Cardiac fibroblast (primary cell): ENCODE data around the gene GLT8D2.
A peak's percentile ranks its signal among the peaks of the same experiment; 100 is the strongest.

ENCODE experiments used
- DNase-seq, 2 donors: peaks; one replicate each; pipeline versions ENCODE4 v3.0.0 to v3.0.0-alpha.2; 2010; ENCODE audit warnings: low read depth in 2 of 2
- H3K4me3 ChIP-seq, 2 donors: replicated peaks in 1 of 2; 1 replicate in 1 of 2; 2 replicates in 1 of 2; pipeline ENCODE4 v1.5.1; 2011; ENCODE audit warnings: low read depth in 2 of 2, low read length in 2 of 2, mild to moderate bottlenecking in 2 of 2, moderate library complexity in 1 of 2
- TF ChIP-seq, protein P1 (sequence below): IDR thresholded peaks from one replicate; pipeline ENCODE4 v1.5.1; 2011; ENCODE audit warnings: low read depth, mild to moderate bottlenecking, low read length, inconsistent platforms

GLT8D2 gene

DNA sequence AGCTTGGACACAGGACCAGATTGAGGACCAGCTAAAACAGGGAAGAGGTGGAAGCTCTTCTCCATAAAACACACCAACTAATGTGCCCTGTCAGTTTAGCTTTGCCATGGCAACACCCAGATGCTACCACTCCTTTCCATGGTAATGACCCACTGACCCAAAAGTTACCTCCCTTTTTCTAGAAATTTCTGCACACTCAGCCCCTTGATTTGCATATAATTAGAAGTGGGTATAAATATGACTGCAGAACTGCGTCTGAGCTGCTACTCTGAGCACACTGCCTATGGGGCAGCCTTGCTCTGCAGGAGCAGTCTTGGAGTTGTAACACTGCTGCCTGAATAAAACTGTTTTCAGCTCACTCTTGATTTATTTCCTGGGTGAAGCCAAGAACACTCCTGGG is 87.5 kb downstream of the GLT8D2 start:
- no peak for DNase-seq
- no peak overlapping the region for H3K4me3 ChIP-seq
- TF ChIP-seq, protein P1, sequence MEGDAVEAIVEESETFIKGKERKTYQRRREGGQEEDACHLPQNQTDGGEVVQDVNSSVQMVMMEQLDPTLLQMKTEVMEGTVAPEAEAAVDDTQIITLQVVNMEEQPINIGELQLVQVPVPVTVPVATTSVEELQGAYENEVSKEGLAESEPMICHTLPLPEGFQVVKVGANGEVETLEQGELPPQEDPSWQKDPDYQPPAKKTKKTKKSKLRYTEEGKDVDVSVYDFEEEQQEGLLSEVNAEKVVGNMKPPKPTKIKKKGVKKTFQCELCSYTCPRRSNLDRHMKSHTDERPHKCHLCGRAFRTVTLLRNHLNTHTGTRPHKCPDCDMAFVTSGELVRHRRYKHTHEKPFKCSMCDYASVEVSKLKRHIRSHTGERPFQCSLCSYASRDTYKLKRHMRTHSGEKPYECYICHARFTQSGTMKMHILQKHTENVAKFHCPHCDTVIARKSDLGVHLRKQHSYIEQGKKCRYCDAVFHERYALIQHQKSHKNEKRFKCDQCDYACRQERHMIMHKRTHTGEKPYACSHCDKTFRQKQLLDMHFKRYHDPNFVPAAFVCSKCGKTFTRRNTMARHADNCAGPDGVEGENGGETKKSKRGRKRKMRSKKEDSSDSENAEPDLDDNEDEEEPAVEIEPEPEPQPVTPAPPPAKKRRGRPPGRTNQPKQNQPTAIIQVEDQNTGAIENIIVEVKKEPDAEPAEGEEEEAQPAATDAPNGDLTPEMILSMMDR: no peak

DNA sequence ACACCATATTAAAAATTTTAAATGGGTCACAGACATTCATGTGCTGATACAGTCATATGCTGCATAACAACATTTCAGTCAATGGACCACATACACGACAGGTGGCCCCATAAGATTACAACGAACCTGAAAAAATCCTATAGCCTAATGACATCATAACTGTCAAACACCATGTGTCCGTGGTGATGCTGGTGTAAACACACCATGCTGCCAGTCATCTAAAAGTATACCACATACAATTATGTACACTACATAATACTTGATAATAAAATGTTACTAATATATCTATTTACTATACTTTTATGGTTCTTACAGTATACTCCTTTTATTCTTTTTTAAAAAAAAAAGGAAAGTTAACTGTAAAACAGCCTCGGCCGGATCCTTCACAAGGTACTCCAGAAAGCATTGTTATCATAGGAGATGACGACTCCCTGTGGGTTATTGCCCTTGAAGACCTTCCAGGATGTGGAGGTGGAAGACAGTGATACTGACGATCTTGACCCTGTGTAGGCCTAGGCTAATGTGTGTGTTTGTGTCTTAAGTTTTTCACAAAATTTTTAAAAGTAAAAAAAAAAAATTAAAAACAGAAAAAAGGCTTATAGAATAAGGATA is 89.3 kb downstream of the GLT8D2 start:
- DNase-seq: no peak
- no peak overlapping the region for H3K4me3 ChIP-seq
- TF ChIP-seq, protein P1: no peak

DNA sequence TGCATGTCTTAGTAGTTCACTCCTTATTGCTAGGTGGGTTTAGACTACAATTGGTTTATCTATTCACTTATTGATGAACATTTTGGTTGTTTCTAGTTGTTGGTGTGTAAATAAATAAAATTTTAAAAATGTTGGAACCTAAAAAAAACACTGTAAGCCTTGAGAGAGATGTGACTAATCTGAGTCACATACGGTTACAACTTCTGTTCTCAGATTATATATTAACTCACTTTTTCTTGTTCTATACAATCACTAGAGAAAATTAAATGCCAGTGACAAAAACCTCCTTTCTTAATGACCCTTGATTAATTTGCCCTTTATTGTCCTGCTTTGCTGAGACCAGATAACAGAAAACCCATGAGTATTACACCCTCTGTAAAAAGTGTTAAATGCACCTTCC is 91.4 kb downstream of the GLT8D2 start:
- no peak overlapping the region for H3K4me3 ChIP-seq
- no peak for DNase-seq
- TF ChIP-seq, protein P1: no peak

DNA sequence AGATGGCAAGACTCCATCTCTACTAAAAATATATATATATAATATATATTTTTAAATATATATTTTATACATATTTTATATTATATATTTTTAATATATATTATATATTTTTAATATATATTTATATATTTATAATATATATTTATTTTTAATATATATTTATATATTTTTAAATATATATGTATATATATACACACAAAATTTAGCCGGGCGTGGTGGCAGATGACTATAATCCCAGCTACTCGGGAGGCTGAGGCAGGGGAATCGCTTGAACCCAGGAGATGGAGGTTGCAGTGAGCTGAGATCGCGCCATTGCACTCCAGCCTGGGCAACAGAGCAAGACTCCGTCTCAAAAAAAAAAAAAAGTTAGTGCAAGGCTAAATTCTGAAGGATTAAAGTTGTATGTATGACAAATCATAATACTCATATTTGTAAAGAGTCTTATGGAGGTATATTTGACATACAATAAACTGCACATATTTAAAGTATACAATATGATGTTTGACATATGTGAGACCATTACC is 92.1 kb downstream of the GLT8D2 start:
- DNase-seq: no peak
- TF ChIP-seq, protein P1: no peak
- peak overlapping the region; percentile 79 to 84 for H3K4me3 ChIP-seq

DNA sequence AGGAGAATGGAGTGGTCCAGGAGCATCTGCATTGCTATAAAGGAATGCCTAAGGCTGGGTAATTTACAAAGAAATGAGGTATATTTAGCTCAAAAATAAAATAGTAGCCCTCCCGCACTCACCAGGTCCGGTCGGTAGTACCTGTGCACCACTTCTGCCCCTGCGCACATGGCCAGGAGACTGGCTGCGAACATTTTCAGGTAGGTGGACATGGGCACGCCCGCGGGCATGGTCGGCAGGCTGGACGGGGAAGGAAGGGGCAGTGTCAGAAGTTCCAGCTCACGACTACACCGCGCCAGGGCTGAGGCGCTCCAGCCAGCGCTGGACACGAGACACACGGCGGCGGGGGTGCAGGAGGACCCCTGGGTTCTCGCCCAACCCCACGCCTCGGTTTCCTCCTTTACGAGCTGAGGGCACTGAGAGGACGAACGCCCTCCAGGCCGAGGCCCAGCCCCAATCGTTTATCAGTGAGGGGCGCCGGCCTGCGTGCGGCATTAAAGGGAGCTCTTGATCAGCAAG is 93.4 kb downstream of the GLT8D2 start:
- H3K4me3 ChIP-seq: peak overlapping the region; percentile 79 to 84
- TF ChIP-seq, protein P1: no peak

DNA sequence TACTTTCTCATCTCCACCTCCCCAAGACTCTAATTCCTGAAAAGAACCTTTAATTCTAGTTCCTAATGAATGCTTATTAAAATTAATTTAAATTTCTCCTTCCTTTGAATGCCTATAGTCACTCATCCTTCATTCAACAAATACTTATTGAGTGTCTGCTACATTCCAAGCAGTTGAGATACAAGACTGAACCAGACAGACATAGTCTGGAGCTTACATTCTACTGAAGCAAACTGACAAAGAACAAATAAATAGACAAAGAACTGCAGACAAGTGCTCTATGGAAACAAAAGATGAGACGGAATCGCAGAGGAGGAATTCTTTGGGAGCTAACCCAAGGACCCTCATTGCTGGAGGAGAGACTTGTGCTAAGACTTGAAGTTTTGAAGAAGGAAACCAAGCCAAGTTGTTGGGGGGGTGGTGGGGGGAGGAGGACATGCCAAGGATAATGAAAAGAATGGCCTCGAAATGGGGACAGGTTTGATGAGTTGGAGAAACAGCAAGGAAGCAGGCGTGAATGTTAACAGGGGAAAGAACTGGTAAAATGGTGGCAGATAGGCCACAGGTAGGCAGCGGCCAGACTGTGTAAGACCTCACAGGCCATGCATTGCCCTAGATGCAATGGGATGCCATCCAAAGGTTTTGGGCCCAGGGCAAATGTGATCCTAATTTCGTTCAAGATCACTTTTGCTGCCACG is 94.0 kb downstream of the GLT8D2 start:
- TF ChIP-seq, protein P1: no peak
- peak overlapping the region; percentile 79 to 84 for H3K4me3 ChIP-seq
- peak in 1 of 2 donors; percentile 32 for DNase-seq

More for the DNA sequence above, 93.4 kb downstream of the GLT8D2 start:
- no peak for DNase-seq
